NCI-H82 (cell line): ENCODE results near the gene PTPRQ.

Source experiments
- DNase-seq: peaks from one replicate; lab custom pipeline; 2025; lab: John Stamatoyannopoulos, UW

PTPRQ gene

GRCh38 chr12:80702889-80703805, 259.1 kb downstream of the PTPRQ start:
- DNase-seq, result no peak

GRCh38 chr12:80704420-80704819, 260.4 kb downstream of the PTPRQ start:
- no peak for DNase-seq

- no peak for DNase-seq
Observed at GRCh38 chr12:80707126-80707829, 263.2 kb downstream of the PTPRQ start, which contains the start of gene MYF6. Gene MYF6 (plus strand): TSS chr12:80707634. CDS start chr12:80707720, 86 bp downstream.

- no peak for DNase-seq
Observed at GRCh38 chr12:80707830-80708258, 263.8 kb downstream of the PTPRQ start.

- DNase-seq, result no peak
Observed at GRCh38 chr12:80708259-80708974, 264.4 kb downstream of the PTPRQ start.

- no peak for DNase-seq
Observed at GRCh38 chr12:80708975-80709328, 264.9 kb downstream of the PTPRQ start.

GRCh38 chr12:80709811-80710726, 266.0 kb downstream of the PTPRQ start:
- DNase-seq, result peak; percentile 13

GRCh38 chr12:80710727-80711449, 266.9 kb downstream of the PTPRQ start:
- DNase-seq, result no peak

- no peak for DNase-seq
Observed at GRCh38 chr12:80711866-80712265, 267.8 kb downstream of the PTPRQ start.

- DNase-seq, result no peak
Observed at GRCh38 chr12:80712866-80713265, 268.8 kb downstream of the PTPRQ start.

GRCh38 chr12:80713419-80713818, 269.4 kb downstream of the PTPRQ start:
- DNase-seq, result no peak

GRCh38 chr12:80714055-80714454, 270.0 kb downstream of the PTPRQ start:
- no peak for DNase-seq

- DNase-seq, result no peak
Observed at GRCh38 chr12:80714846-80715245, 270.8 kb downstream of the PTPRQ start.

- DNase-seq, result peak; percentile 41
Observed at GRCh38 chr12:80715713-80716249, 271.7 kb downstream of the PTPRQ start.

GRCh38 chr12:80716696-80717469, 272.8 kb downstream of the PTPRQ start, which contains the start of gene MYF5:
Gene MYF5 (plus strand): TSS chr12:80716912. CDS start chr12:80717064, 152 bp downstream.
- DNase-seq, result no peak

GRCh38 chr12:80717856-80718255, 273.8 kb downstream of the PTPRQ start:
- DNase-seq, result no peak

GRCh38 chr12:80720516-80720915, 276.5 kb downstream of the PTPRQ start:
- DNase-seq, result no peak

GRCh38 chr12:80721326-80721725, 277.3 kb downstream of the PTPRQ start:
- no peak for DNase-seq
